GM18505 (cell line): ENCODE data around the gene RCSD1.

Source experiments
- ATAC-seq: cut with Tn5 transposase; IDR thresholded peaks from one replicate; pipeline ENCODE4 v1.9.1; 2021; ENCODE audit not compliant: unreplicated experiment
- POLR2A ChIP-seq: IDR thresholded peaks from 4 replicates; pipeline ENCODE4 v1.6.1; 2011; ENCODE audit warnings: borderline replicate concordance; ENCODE audit not compliant: insufficient read depth, insufficient read length; ENCODE audit errors: extremely low read depth

RCSD1 gene

GRCh38 chr1:167685844-167686243 is 55.8 kb downstream of the RCSD1 start:
- TF ChIP-seq POLR2A, result no peak
- ATAC-seq, result no peak

DNA sequence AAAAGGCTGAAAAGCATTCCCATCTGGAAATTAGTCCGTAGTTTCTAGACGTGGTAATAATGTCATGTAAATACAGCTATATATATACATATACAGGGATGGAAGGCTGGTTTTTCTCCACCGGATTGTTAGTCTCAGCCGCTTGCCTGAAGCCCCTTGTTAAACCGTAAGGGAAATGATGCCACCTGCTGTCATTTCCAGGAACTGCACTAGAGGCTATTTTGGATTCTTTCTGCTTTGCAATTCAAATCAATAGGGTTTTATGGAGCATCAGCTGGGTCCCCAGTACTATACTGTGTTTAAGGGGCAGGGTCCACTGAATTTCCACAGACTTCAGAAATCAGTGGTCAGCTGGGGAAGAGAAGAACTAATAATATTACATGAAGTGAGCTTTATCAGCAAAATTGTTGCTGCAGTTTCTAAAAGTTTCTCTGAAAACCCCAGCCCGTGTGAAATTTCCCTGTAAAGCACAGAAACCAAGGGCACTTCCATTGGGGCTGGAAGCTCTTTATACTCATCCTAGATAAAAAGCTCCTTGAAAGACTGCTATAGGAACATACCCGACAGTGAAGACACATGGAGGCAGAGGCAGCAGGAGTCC is 58.0 kb downstream of the RCSD1 start:
- no peak for TF ChIP-seq POLR2A
- no peak for ATAC-seq

GRCh38 chr1:167689567-167689920 is 59.5 kb downstream of the RCSD1 start:
- ATAC-seq, result no peak
- TF ChIP-seq POLR2A, result no peak

GRCh38 chr1:167690053-167690452 is 60.0 kb downstream of the RCSD1 start:
- ATAC-seq, result no peak

GRCh38 chr1:167693425-167694045 is 63.5 kb downstream of the RCSD1 start:
- ATAC-seq, result no peak
- TF ChIP-seq POLR2A, result no peak

More at GRCh38 chr1:167690053-167690452, 60.0 kb downstream of the RCSD1 start:
- TF ChIP-seq POLR2A, result no peak

GRCh38 chr1:167694691-167695090 is 64.7 kb downstream of the RCSD1 start:
- ATAC-seq, result no peak
- TF ChIP-seq POLR2A, result no peak

DNA sequence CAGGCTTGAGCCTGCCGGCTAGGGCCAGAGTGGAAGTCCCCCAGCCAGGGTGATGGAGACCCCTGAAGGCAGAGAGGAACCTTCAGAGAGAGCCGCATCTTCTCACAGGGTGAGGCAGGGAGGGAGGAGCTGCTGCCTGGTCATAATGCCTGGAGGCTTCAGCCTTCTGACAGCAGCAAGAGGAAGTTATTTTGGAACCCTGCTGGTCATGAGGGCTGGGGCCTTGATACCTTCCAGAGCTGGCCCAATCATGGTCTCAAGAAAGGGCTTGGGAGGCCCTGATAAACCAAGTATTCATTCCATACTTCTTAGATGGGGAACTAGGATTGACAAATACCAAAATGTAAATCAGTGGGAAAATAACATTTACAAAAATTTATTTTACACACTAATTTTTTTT is 65.1 kb downstream of the RCSD1 start:
- ATAC-seq, result no peak
- TF ChIP-seq POLR2A, result no peak

DNA sequence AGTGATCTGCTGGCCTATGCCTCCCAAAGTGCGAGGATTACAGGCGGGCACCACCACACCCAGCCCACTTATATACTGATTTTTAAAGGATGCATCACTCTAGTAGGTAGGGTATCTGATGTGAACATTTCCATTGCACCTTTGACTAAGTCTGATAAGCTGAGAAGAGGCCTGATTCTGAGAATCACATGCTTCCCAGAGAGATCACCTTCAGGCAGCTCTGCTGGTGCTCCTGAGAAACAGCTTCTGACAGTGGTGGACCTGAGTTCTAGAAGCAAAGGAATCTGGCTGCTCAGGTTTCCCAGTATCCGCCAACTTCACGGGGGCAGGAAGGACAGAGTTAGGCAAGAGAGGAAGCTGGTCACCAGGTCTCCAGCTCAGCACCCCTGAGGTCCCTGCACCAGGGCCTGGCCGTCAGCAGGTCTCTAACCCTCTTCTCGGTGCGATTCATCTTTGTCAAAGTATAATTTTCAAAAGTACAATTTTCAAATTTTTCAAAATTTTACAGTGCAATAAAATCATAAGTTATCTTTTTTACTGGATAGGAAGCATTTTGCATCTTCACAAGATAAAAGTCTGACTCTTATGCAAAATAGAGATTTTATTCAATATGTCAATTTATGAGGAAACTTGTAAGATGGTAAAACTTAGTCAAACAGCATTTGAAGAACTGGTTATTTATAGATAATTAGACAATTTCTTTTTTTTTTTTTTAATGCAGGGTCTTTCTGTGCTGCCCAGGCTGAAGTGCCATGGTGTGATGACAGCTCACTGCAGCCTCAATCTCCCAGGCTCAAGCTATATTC is 65.9 kb downstream of the RCSD1 start:
- no peak for ATAC-seq
- no peak for TF ChIP-seq POLR2A

DNA sequence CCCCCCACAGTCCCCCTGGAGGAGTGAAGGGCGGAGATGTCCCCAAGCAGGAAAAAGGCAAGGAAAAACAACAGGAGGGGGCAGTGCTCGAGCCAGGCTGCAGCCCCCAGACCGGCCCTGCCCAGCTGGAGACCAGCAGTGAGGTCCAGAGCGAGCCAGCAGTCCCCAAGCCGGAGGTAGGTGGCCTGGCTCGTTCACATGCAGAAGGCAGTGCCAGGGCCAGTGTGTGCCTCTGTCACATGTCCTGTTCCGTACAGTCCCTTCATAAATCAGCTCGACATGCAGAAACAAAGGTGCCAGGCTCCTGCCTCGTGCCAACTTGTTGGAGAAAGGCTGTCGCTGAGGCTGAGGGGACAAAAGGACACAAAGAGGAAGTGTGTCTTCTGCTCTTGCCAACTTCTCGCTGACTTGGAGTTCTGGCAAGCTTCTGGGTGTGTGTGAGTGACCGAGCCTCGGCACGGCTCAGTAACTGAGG is 67.7 kb downstream of the RCSD1 start:
- ATAC-seq, result no peak
- TF ChIP-seq POLR2A, result peak; percentile 29

- TF ChIP-seq POLR2A, result no peak
- no peak for ATAC-seq
These were observed 68.3 kb downstream of the RCSD1 start for GRCh38 chr1:167698313-167698712.

DNA sequence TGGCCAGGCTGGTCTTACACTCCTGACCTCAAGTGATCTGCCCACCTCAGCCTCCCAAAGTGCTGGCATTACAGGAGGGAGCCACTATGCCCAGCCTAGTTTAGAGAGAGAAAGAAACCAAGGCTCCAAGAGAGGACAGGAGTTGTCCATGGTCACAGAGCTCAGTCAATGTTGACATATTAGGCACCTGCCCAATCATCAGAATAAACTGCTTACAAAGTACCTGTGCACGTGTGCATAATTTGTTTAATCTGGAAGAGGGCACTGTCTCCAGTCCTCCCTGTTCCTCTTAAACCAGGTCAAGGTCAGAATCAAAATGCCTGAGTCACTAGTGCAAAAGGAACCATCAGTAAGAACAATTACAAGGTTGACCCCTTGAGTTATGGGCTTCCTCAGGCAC is 71.5 kb downstream of the RCSD1 start:
- no peak for ATAC-seq
- TF ChIP-seq POLR2A, result no peak

GRCh38 chr1:167703557-167703956 is 73.5 kb downstream of the RCSD1 start:
- no peak for ATAC-seq
- no peak for TF ChIP-seq POLR2A

DNA sequence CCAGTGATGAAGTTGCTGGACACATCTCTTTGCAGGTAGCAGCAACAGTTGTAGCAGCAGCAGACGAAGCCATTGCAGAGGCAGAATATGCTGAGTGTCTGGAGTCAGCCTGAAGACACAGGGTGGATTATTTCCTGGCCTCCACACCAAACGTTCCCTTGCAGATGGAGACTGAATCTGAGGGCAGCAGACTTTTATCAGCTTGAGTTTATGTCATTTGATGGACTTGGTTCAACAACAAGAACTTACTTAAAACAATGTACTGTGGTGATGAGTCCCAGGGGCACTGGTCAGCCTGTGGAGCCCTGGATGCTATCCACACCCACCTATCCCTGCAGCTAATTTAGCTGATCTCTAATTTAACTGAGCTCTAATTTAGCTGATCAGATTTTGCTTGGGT is 74.7 kb downstream of the RCSD1 start:
- no peak for ATAC-seq

GRCh38 chr1:167705250-167705649 is 75.2 kb downstream of the RCSD1 start:
- no peak for TF ChIP-seq POLR2A
- ATAC-seq, result no peak

More for the DNA sequence above, 74.7 kb downstream of the RCSD1 start:
- no peak for TF ChIP-seq POLR2A
